Adrenal gland (tissue), 12 donors: ENCODE results near the gene MYH11. TPM values are rescaled to one million over a fixed set of nuclear protein-coding genes. Genes with fewer than 3 reads are reported as not detected.

Experiments
- DNase-seq, 7 donors: peaks; one replicate each; pipeline ENCODE4 v3.0.0-alpha.2; 2019 to 2020
- H3K27ac ChIP-seq, 5 donors: fragments of 200-600 bp; sonication (generic) in 4 of 5; 1 replicate in 3 of 5; 2 replicates in 2 of 5; pipeline versions ENCODE4 v1.5.1 to v1.8.0; 2016 to 2020; ENCODE audit warnings: mild to moderate bottlenecking in 1 of 5
- H3K27me3 ChIP-seq: fragments of 200-600 bp; 2 replicates; pipeline ENCODE4 v1.8.0; 2021
- H3K36me3 ChIP-seq, 2 donors: fragments of 200-600 bp; replicated peaks in 1 of 2; 1 replicate in 1 of 2; 2 replicates in 1 of 2; pipeline versions ENCODE4 v1.5.1 to v1.8.0; 2018 to 2022
- H3K4me1 ChIP-seq, 2 donors: fragments of 200-600 bp; replicated peaks in 1 of 2; 1 replicate in 1 of 2; 2 replicates in 1 of 2; pipeline versions ENCODE4 v1.5.1 to v1.8.0; 2018 to 2021
- H3K4me3 ChIP-seq, 4 donors: fragments of 200-600 bp; sonication (generic) in 3 of 4; one replicate each; pipeline ENCODE4 v1.5.1; 2016 to 2018
- H3K9me3 ChIP-seq, 3 donors: fragments of 200-600 bp; sonication (generic) in 1 of 3; replicated peaks in 1 of 3; 1 replicate in 2 of 3; 2 replicates in 1 of 3; pipeline versions ENCODE4 v1.5.1 to v1.8.0; 2016 to 2021
- POLR2A ChIP-seq, 2 donors: fragments of 450-650 bp; IDR thresholded peaks; one replicate each; pipeline ENCODE4 v1.6.1; 2017; ENCODE audit warnings: antibody characterized with exemption in 2 of 2, mild to moderate bottlenecking in 2 of 2, moderate library complexity in 1 of 2
- WGBS, 4 donors: extraction: QIAGEN DNeasy Blood & Tissue Kit in 2 of 4; methylation state at CpG; one replicate each; pipeline versions ENCODE4 v1.1.5 to v1.1.7; 2013 to 2017; 5-methylcytosine and 5-hydroxymethylcytosine counted together
- intact Hi-C, 2 donors: fragments of 100-400 bp; cut with DNase I; formaldehyde crosslinking; loops; one replicate each; pipeline versions ENCODE4 v1.14.1 to v1.15.0; 2022 to 2023
- polyA plus RNA-seq, 3 donors: library from polyadenylated mRNA; stranded (reverse); fragments of 200-250 nt in 2 of 3; fragments of 350-450 nt in 1 of 3; fragmentation: Illumina TruSeq in 1 of 3; extraction: RNeasy Lipid Tissue Mini Kit (QIAGEN cat#74804) in 1 of 3; gene quantifications; one replicate each; pipeline ENCODE4 v1.2.3, GENCODE V29; 2013 to 2014
- total RNA-seq, 9 donors: library from RNA; depleted of rRNA in 4 of 9; stranded (reverse); fragments of >200 nt in 4 of 9; fragments of 120-200 nt in 1 of 9; fragmentation: NEBNext Ultra II Directional in 1 of 9; extraction: Animal tissue kit (Norgen Biotek cat#: 25700) in 1 of 9; gene quantifications; one replicate each; pipeline versions ENCODE4 v1.1.0 to v1.2.4, GENCODE V29; 2013 to 2023
- TF ChIP-seq, protein P1 (sequence below), 6 experiments: fragments of 450-650 bp in 4 of 6; fragments of 200-600 bp in 2 of 6; sonication (generic) in 1 of 6; IDR thresholded peaks; 1 replicate in 5 of 6; 2 replicates in 1 of 6; pipeline versions ENCODE4 v1.5.1 to v1.8.0; 2016 to 2021; ENCODE audit warnings: antibody characterized with exemption in 6 of 6, mild to moderate bottlenecking in 2 of 6, moderate library complexity in 1 of 6
- donor health status: healthy with polysubstance abuse.
- donor health status: Bipolar disorder and iron deficiency.
- donor health status: DM: yes; HTN: yes; CAD: no.
- donor health status: DM: no; HTN: no; CAD: no.
- donor health status: DM: no; HTN: no; CAD: no.
- donor health status: DM: yes; HTN: yes; CAD: no.

Gene MYH11
- total and polyA plus RNA-seq, 12 donors, result 2.4 to 45.1 (median 16.5) TPM

DNA sequence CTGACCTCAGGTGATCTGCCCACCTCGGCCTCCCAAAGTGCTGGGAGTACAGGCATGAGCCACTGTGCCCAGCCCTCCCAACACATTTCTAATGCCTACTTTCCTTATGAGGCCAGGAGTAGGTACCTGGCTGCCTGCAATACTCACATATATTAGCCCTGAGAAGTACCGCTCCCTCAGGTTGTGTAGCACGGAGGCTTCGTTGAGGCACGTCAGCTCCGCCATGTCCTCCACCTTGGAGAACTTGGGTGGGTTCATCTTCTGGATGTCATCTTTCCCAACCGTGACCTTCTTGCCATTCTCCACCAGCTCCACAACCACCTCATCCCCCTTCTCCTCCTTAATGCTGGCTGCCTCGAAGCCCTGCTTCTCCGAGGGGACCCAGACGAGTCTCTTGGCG, 19.1 kb downstream of the MYH11 start:
- no peak for DNase-seq
- no peak overlapping the region for H3K27ac ChIP-seq
- no peak overlapping the region for H3K4me3 ChIP-seq
- no peaks in the 10 kb centered on the region for H3K4me1 ChIP-seq
- intact Hi-C loops, result no loop called here
- no peaks in the 10 kb centered on the region for H3K36me3 ChIP-seq
- 91 to 95% (median 92%) methylated on average over 11 of the region's 11 CpGs for WGBS, 4 donors
- H3K27me3 ChIP-seq, result no peaks in the 10 kb centered on the region
- TF ChIP-seq, protein P1, sequence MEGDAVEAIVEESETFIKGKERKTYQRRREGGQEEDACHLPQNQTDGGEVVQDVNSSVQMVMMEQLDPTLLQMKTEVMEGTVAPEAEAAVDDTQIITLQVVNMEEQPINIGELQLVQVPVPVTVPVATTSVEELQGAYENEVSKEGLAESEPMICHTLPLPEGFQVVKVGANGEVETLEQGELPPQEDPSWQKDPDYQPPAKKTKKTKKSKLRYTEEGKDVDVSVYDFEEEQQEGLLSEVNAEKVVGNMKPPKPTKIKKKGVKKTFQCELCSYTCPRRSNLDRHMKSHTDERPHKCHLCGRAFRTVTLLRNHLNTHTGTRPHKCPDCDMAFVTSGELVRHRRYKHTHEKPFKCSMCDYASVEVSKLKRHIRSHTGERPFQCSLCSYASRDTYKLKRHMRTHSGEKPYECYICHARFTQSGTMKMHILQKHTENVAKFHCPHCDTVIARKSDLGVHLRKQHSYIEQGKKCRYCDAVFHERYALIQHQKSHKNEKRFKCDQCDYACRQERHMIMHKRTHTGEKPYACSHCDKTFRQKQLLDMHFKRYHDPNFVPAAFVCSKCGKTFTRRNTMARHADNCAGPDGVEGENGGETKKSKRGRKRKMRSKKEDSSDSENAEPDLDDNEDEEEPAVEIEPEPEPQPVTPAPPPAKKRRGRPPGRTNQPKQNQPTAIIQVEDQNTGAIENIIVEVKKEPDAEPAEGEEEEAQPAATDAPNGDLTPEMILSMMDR (IDR thresholded peaks at IDR 0.05), result no peak
- no peak for TF ChIP-seq POLR2A (IDR thresholded peaks at IDR 0.05)
- no peaks in the 10 kb centered on the region for H3K9me3 ChIP-seq

DNA sequence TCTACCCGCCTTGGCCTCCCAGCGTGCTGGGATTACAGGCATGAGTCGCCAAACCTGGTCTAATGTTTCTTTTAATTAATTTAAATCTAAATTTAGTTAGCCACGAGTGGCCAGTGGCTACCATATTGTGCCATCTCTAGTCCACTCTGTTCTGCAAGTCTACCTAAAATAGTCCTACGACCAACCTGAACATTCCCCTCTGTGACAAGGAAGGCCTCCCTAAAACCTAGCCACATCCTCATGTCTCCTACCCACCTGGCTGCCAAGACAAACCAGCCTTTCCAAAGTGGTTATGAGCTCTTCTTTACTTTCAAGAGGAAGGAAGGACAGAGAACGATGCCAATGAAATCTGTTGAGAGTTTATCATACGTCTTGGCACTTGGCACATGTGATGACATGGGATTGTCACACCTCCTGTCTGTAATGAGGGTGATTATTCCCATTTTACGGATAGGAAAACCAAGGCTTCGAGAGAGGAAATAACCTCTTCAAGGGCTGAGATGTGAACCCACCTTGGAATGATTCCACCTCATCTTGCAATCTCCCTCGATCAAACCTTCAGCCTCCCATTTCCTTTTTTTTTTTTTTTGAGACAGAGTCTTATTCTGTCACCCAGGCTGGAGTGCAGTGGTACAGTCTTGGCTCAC, 19.7 kb downstream of the MYH11 start:
- Histone ChIP-seq H3K4me3 (no peak overlapping the region), H3K4me1 (no peaks in the 10 kb centered on the region), H3K9me3 (no peaks in the 10 kb centered on the region), H3K27ac (no peak overlapping the region), H3K36me3 (no peaks in the 10 kb centered on the region), H3K27me3 (no peaks in the 10 kb centered on the region)
- DNase-seq, result no peak
- no peak for TF ChIP-seq POLR2A (IDR thresholded peaks at IDR 0.05)
- TF ChIP-seq, protein P1 (IDR thresholded peaks at IDR 0.05), result no peak
- 73 to 84% (median 81%) methylated on average over 10 of the region's 10 CpGs for WGBS, 4 donors
- intact Hi-C loops, result no loop called here

DNA sequence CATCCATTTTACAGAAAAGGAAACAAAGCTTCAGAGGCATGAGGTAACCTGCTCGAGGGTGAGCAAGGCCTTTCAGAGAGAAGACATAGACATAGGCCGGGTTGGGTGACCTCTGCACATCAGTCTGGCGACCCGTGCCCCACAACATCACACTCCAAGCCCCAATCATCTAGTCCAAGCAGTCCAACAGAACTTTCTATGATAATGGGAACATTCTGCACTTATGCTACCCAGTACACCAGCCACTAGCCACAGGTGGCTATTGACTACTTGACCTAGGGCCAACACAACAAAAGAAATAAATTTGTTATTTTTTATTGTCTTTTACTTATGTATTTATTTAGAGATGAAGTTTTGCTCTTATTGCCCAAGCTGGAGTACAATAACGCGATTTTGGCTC, 20.8 kb downstream of the MYH11 start:
- intact Hi-C loops, result no loop called here
- Histone ChIP-seq H3K4me1 (no peaks in the 10 kb centered on the region), H3K27ac (no peak overlapping the region), H3K9me3 (no peaks in the 10 kb centered on the region), H3K27me3 (no peaks in the 10 kb centered on the region), H3K36me3 (no peaks in the 10 kb centered on the region), H3K4me3 (no peak overlapping the region)
- no peak for TF ChIP-seq POLR2A (IDR thresholded peaks at IDR 0.05)
- TF ChIP-seq, protein P1 (IDR thresholded peaks at IDR 0.05), result no peak
- WGBS, 4 donors, result 88 to 93% (median 91%) methylated on average over 6 of the region's 6 CpGs
- no peak for DNase-seq

DNA sequence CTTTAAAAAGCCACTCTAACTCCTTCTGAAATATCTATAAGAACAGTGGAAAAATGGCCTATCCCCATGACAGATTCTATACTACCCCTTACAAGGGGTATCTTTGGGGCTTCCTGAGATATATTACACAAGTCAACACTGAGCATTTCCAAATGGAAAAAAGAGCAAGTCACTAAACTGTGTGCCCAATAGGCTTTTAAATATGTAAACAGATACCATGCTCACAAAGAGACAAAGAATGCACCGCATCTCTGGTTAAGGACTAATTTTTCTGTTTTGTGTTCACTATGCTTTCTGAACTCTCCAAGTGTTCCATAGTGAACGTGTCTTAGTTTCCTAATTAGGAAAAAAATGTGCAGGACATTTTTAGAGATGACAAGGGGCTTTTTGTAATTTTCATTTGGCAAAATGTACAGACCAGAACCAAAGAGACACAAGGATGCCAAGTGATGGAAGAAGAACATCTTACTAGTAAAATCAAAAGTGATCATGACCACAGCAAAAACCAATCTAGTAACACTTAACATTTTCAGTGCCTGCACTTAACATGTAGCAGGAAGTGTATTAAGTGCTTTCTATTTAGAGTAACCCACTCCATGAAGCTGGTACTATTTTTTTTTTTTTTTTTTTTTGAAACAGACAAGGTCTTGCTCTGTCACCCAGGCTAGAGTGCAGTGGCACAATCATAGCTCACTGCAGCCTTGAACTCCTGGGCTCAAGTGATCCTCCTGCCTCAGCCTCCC, 21.5 kb downstream of the MYH11 start:
- no peak for TF ChIP-seq POLR2A (IDR thresholded peaks at IDR 0.05)
- TF ChIP-seq, protein P1 (IDR thresholded peaks at IDR 0.05), result no peak
- no peaks in the 10 kb centered on the region for H3K9me3 ChIP-seq
- H3K4me1 ChIP-seq, result no peaks in the 10 kb centered on the region
- no peak overlapping the region for H3K4me3 ChIP-seq
- no peak overlapping the region for H3K27ac ChIP-seq
- 55 to 65% (median 59%) methylated on average over 2 of the region's 2 CpGs for WGBS, 4 donors
- intact Hi-C loops, result no loop called here
- no peaks in the 10 kb centered on the region for H3K36me3 ChIP-seq
- no peak for DNase-seq
- no peaks in the 10 kb centered on the region for H3K27me3 ChIP-seq
